WTC11 (cell line): ENCODE measurements around the gene HIPK2. TPM values are rescaled to one million over a fixed set of nuclear protein-coding genes. Genes with fewer than 3 reads are reported as not detected.

Experiments
- ATAC-seq: fragments of 200-7000 bp; cut with Tn5 transposase; 2 replicates; pipeline ENCODE4 v1.10.0; 2021; ENCODE audit warnings: mild to moderate bottlenecking, moderate library complexity
- CTCF ChIA-PET: fragments of 300-600 bp; sonication (Branson Sonifier 250); formaldehyde crosslinking; loops from one replicate; lab custom pipeline; 2021; ENCODE audit warnings: antibody characterized with exemption; lab: Charles Lee
- POLR2A ChIA-PET: fragments of 350-600 bp; sonication (Branson Sonifier 250); formaldehyde crosslinking; loops from one replicate; lab custom pipeline; 2021; ENCODE audit warnings: antibody characterized with exemption; lab: Charles Lee
- DNase-seq: peaks from one replicate; pipeline ENCODE4 v3.0.0; 2021; ENCODE audit warnings: low spot score
- H3K27ac Mint-ChIP-seq: 2 replicates; pipeline ENCODE4 v1.8.0; 2021; ENCODE audit warnings: mixed read lengths
- H3K27me3 Mint-ChIP-seq: 2 replicates; pipeline ENCODE4 v1.8.0; 2021; ENCODE audit warnings: low read depth, mild to moderate bottlenecking, moderate library complexity, mixed read lengths
- H3K36me3 Mint-ChIP-seq: 2 replicates; pipeline ENCODE4 v1.8.0; 2021; ENCODE audit warnings: mixed read lengths
- H3K4me1 Mint-ChIP-seq: 2 replicates; pipeline ENCODE4 v1.8.0; 2022; ENCODE audit warnings: mixed read lengths
- H3K4me3 Mint-ChIP-seq: 2 replicates; pipeline ENCODE4 v1.8.0; 2021; ENCODE audit warnings: mild to moderate bottlenecking, moderate library complexity, mixed read lengths
- H3K9me3 Mint-ChIP-seq: 2 replicates; pipeline ENCODE4 v1.8.0; 2021; ENCODE audit warnings: mixed read lengths
- CBFB ChIP-seq: sonication (generic); formaldehyde crosslinking; IDR thresholded peaks from 2 replicates; pipeline ENCODE4 v1.8.1; 2022; ENCODE audit warnings: mild to moderate bottlenecking, low read depth, missing genetic modification reagents
- EMX1 ChIP-seq: fragments of 250-450 bp; sonication (Bioruptor Pico); IDR thresholded peaks from 2 replicates; pipeline ENCODE4 v1.8.0; 2021; ENCODE audit warnings: mild to moderate bottlenecking
- ERG ChIP-seq: fragments of 250-450 bp; sonication (Bioruptor Pico); IDR thresholded peaks from 2 replicates; pipeline ENCODE4 v1.8.0; 2021; ENCODE audit warnings: mild to moderate bottlenecking
- GRHL2 ChIP-seq: fragments of 250-450 bp; sonication (Bioruptor Pico); IDR thresholded peaks from 2 replicates; pipeline ENCODE4 v1.8.0; 2022; ENCODE audit warnings: mild to moderate bottlenecking, moderate library complexity; ENCODE audit not compliant: insufficient replicate concordance, severe bottlenecking
- HMGXB4 ChIP-seq: sonication (generic); formaldehyde crosslinking; IDR thresholded peaks from 2 replicates; pipeline ENCODE4 v1.8.1; 2023; ENCODE audit warnings: mild to moderate bottlenecking, moderate library complexity, missing genetic modification reagents
- JUN ChIP-seq: sonication (generic); formaldehyde crosslinking; IDR thresholded peaks from 2 replicates; pipeline ENCODE4 v1.8.0; 2023; ENCODE audit warnings: mild to moderate bottlenecking, missing genetic modification reagents
- MYBL2 ChIP-seq: sonication (generic); formaldehyde crosslinking; IDR thresholded peaks from 2 replicates; pipeline ENCODE4 v1.8.1; 2023; ENCODE audit warnings: mild to moderate bottlenecking, moderate library complexity, missing genetic modification reagents
- NFATC4 ChIP-seq: fragments of 250-450 bp; sonication (Bioruptor Pico); IDR thresholded peaks from 2 replicates; pipeline ENCODE4 v1.9.0; 2021; ENCODE audit warnings: mild to moderate bottlenecking
- NR1H2 ChIP-seq: sonication (generic); formaldehyde crosslinking; IDR thresholded peaks from 2 replicates; pipeline ENCODE4 v1.9.0; 2021; ENCODE audit warnings: mild to moderate bottlenecking, moderate library complexity, missing genetic modification reagents
- PREB ChIP-seq: sonication (generic); formaldehyde crosslinking; IDR thresholded peaks from 2 replicates; pipeline ENCODE4 v1.8.1; 2022; ENCODE audit warnings: mild to moderate bottlenecking, missing genetic modification reagents, moderate library complexity, borderline replicate concordance
- RORB ChIP-seq: fragments of 250-450 bp; sonication (Bioruptor Pico); IDR thresholded peaks from 2 replicates; pipeline ENCODE4 v1.9.0; 2021; ENCODE audit warnings: mild to moderate bottlenecking
- SMAD4 ChIP-seq: sonication (generic); formaldehyde crosslinking; IDR thresholded peaks from 2 replicates; pipeline ENCODE4 v1.8.0; 2022; ENCODE audit warnings: mild to moderate bottlenecking, missing genetic modification reagents
- SOX15 ChIP-seq: fragments of 250-450 bp; sonication (Bioruptor Pico); IDR thresholded peaks from 2 replicates; pipeline ENCODE4 v1.9.0; 2021; ENCODE audit warnings: mild to moderate bottlenecking
- SP1 ChIP-seq: sonication (generic); formaldehyde crosslinking; conservative IDR thresholded peaks from 2 replicates; pipeline ENCODE4 v1.8.1; 2022; ENCODE audit warnings: missing genetic modification reagents
- USF1 ChIP-seq: sonication (generic); formaldehyde crosslinking; IDR thresholded peaks from 2 replicates; pipeline ENCODE4 v1.8.0; 2022; ENCODE audit warnings: mild to moderate bottlenecking, missing genetic modification reagents
- ZBTB21 ChIP-seq: sonication (generic); formaldehyde crosslinking; IDR thresholded peaks from 2 replicates; pipeline ENCODE4 v1.8.1; 2023; ENCODE audit warnings: mild to moderate bottlenecking, missing genetic modification reagents, borderline replicate concordance
- ZBTB43 ChIP-seq: sonication (generic); formaldehyde crosslinking; IDR thresholded peaks from 2 replicates; pipeline ENCODE4 v1.8.1; 2023; ENCODE audit warnings: mild to moderate bottlenecking, missing genetic modification reagents
- ZNF281 ChIP-seq: sonication (generic); formaldehyde crosslinking; IDR thresholded peaks from 2 replicates; pipeline ENCODE4 v1.8.0; 2023; ENCODE audit warnings: mild to moderate bottlenecking, missing genetic modification reagents
- ZNF416 ChIP-seq: fragments of 250-450 bp; sonication (Bioruptor Pico); IDR thresholded peaks from 2 replicates; pipeline ENCODE4 v1.9.0; 2021; ENCODE audit warnings: mild to moderate bottlenecking, inconsistent platforms
- ZNF423 ChIP-seq: fragments of 250-450 bp; sonication (Bioruptor Pico); IDR thresholded peaks from 2 replicates; pipeline ENCODE4 v2.1.2; 2022; ENCODE audit warnings: mild to moderate bottlenecking, moderate library complexity
- ZNF671 ChIP-seq: fragments of 250-450 bp; sonication (Bioruptor Pico); IDR thresholded peaks from 2 replicates; pipeline ENCODE4 v1.8.0; 2021; ENCODE audit warnings: mild to moderate bottlenecking
- total RNA-seq: library from RNA; stranded (reverse); gene quantifications from 3 replicates; pipeline ENCODE4 v1.2.3, GENCODE V29; 2021

HIPK2 gene
- total RNA-seq, 1 experiment from 2014 or later: 25.3 TPM

GRCh38 chr7:139708541-139708940 is 69.3 kb downstream of the HIPK2 start (continued):
- TF ChIP-seq SOX15 (CRISPR knock-in tag) (no peak), USF1 (CRISPR knock-in tag) (no peak), ZBTB43 (CRISPR knock-in tag) (no peak), RORB (CRISPR knock-in tag) (no peak), GRHL2 (CRISPR knock-in tag) (no peak)
- TF ChIP-seq, all 79 proteins: peak for 0

GRCh38 chr7:139706837-139707236 is 71.0 kb downstream of the HIPK2 start:
- DNase-seq: no peak
- ChIA-PET CTCF (interaction anchor here (1.4 kb wide), 1 partner anchor 61 kb away, joined by 4 read pairs; no protein-coding TSS in a partner anchor), POLR2A (no interaction called here)
- Mint-ChIP-seq H3K4me3 (no peak overlapping the region), H3K36me3 (no peaks in the 10 kb centered on the region), H3K27me3 (no peaks in the 10 kb centered on the region), H3K4me1 (peaks cover 20% of the 10 kb centered on the region), H3K9me3 (0 out of 2 replicates have a peak, but pooled peaks cover 4% of the 10 kb centered on the region), H3K27ac (no peak overlapping the region; the same call in 1 of the 2 replicates)
- no peak for ATAC-seq
- TF ChIP-seq HMGXB4 (CRISPR knock-in tag): no peak
- TF ChIP-seq ERG (CRISPR knock-in tag): no peak
- no peak for TF ChIP-seq RORB (CRISPR knock-in tag)
- TF ChIP-seq NR1H2: no peak
- no peak for TF ChIP-seq SP1 (CRISPR knock-in tag)
- no peak for TF ChIP-seq SOX15 (CRISPR knock-in tag)
- no peak for TF ChIP-seq SMAD4 (CRISPR knock-in tag)
- TF ChIP-seq CBFB: no peak
- no peak for TF ChIP-seq ZNF281 (CRISPR knock-in tag)
- no peak for TF ChIP-seq NFATC4 (CRISPR knock-in tag)
- no peak for TF ChIP-seq ZNF423
- TF ChIP-seq MYBL2 (CRISPR knock-in tag): no peak
- TF ChIP-seq PREB (CRISPR knock-in tag): no peak
- TF ChIP-seq GRHL2 (CRISPR knock-in tag): no peak
- TF ChIP-seq ZBTB21 (CRISPR knock-in tag): no peak
- TF ChIP-seq ZNF416 (CRISPR knock-in tag): no peak
- TF ChIP-seq ZNF671 (CRISPR knock-in tag): no peak
- no peak for TF ChIP-seq JUN (CRISPR knock-in tag)
- TF ChIP-seq EMX1: no peak
